Prostate gland (tissue), 2 donors: Measurements from ENCODE around the gene PCNT. TPM values are rescaled to one million over a fixed set of nuclear protein-coding genes. Genes with fewer than 3 reads are reported as not detected.
A peak's percentile ranks its signal among the peaks of the same experiment; 100 is the strongest.
"Not testable (repeated sequence)": the region's sequence is repeated elsewhere in the genome, so short reads cannot be mapped to it uniquely, and the experiment has no call there.

Experiments
- DNase-seq: peaks from one replicate; pipeline ENCODE4 v3.0.0-alpha.2; 2019; ENCODE audit warnings: low spot score
- H3K27ac ChIP-seq, 2 donors: fragments of 200-600 bp; sonication (generic); 2 replicates each; pipeline ENCODE4 v1.5.1; 2017 to 2019
- H3K27me3 ChIP-seq: fragments of 200-600 bp; sonication (generic); replicated peaks from 2 replicates; pipeline ENCODE4 v1.5.1; 2019; ENCODE audit not compliant: insufficient read depth
- H3K36me3 ChIP-seq, 2 donors: fragments of 200-600 bp; sonication (generic); 1 replicate in 1 of 2; 2 replicates in 1 of 2; pipeline versions ENCODE4 v1.5.1 to v1.8.1; 2017 to 2019
- H3K4me1 ChIP-seq: fragments of 200-600 bp; sonication (generic); replicated peaks from 2 replicates; pipeline ENCODE4 v1.5.1; 2019
- H3K4me3 ChIP-seq, 2 donors: fragments of 200-600 bp; sonication (generic); 2 replicates each; pipeline ENCODE4 v1.5.1; 2017 to 2019
- H3K9me3 ChIP-seq: fragments of 200-600 bp; sonication (generic); 2 replicates; pipeline ENCODE4 v1.5.1; 2017
- POLR2A ChIP-seq: fragments of 450-650 bp; IDR thresholded peaks from one replicate; pipeline ENCODE4 v1.6.1; 2016; ENCODE audit warnings: antibody characterized with exemption, mild to moderate bottlenecking
- POLR2AphosphoS5 ChIP-seq: sonication (generic); formaldehyde crosslinking; IDR thresholded peaks from one replicate; pipeline ENCODE4 v1.6.1; 2017; ENCODE audit warnings: antibody characterized with exemption
- WGBS: methylation state at CpG from one replicate; pipeline ENCODE4 v1.1.5; 2018; 5-methylcytosine and 5-hydroxymethylcytosine counted together
- intact Hi-C: fragments of 100-400 bp; cut with DNase I; formaldehyde crosslinking; loops from one replicate; pipeline ENCODE4 v1.14.2; 2022
- total RNA-seq, 2 donors: library from RNA; depleted of rRNA; stranded (reverse); fragments of >200 nt; gene quantifications; one replicate each; pipeline ENCODE4 v1.1.0, GENCODE V29; 2016
- TF ChIP-seq, protein P1 (sequence below), 4 experiments: fragments of 200-600 bp in 2 of 4; fragments of 450-650 bp in 2 of 4; sonication (generic) in 2 of 4; IDR thresholded peaks; 1 replicate in 3 of 4; 2 replicates in 1 of 4; pipeline ENCODE4 v1.5.1; 2016 to 2019; ENCODE audit warnings: antibody characterized with exemption in 4 of 4, mild to moderate bottlenecking in 2 of 4, moderate library complexity in 2 of 4

PCNT gene
- total RNA-seq, 2 donors from 2014 or later: 33.8 to 70.9 TPM

- H3K4me1 ChIP-seq: no peaks in the 10 kb centered on the region
Measured at GRCh38 chr21:46459024-46459355, 135.0 kb downstream of the PCNT start.

GRCh38 chr21:46459356-46460112 is 135.6 kb downstream of the PCNT start:
- no peaks in the 10 kb centered on the region for H3K27me3 ChIP-seq
- TF ChIP-seq POLR2AphosphoS5: no peak
- TF ChIP-seq, protein P1, sequence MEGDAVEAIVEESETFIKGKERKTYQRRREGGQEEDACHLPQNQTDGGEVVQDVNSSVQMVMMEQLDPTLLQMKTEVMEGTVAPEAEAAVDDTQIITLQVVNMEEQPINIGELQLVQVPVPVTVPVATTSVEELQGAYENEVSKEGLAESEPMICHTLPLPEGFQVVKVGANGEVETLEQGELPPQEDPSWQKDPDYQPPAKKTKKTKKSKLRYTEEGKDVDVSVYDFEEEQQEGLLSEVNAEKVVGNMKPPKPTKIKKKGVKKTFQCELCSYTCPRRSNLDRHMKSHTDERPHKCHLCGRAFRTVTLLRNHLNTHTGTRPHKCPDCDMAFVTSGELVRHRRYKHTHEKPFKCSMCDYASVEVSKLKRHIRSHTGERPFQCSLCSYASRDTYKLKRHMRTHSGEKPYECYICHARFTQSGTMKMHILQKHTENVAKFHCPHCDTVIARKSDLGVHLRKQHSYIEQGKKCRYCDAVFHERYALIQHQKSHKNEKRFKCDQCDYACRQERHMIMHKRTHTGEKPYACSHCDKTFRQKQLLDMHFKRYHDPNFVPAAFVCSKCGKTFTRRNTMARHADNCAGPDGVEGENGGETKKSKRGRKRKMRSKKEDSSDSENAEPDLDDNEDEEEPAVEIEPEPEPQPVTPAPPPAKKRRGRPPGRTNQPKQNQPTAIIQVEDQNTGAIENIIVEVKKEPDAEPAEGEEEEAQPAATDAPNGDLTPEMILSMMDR (IDR thresholded peaks at IDR 0.05): no peak
- no peak for TF ChIP-seq POLR2A
- H3K4me3 ChIP-seq: peak overlapping the region; percentile 97 to 99
- no peaks in the 10 kb centered on the region for H3K4me1 ChIP-seq
- 1% methylated on average over 19 of the region's 41 CpGs for WGBS
- intact Hi-C loops: loop anchor here (5.0 kb wide), 1 partner anchor 132 kb away; a partner anchor contains a TSS
- H3K36me3 ChIP-seq: no peaks in the 10 kb centered on the region
- H3K27ac ChIP-seq: peak overlapping the region; percentile 86 to 87
- no peaks in the 10 kb centered on the region for H3K9me3 ChIP-seq
- peak; percentile 31 for DNase-seq

More at GRCh38 chr21:46459024-46459355, 135.0 kb downstream of the PCNT start:
- 0% methylated on average over 36 of the region's 36 CpGs for WGBS
- H3K27ac ChIP-seq: peak overlapping the region; percentile 86 to 87
- H3K4me3 ChIP-seq: peak overlapping the region; percentile 97 to 99
- DNase-seq: no peak
- H3K36me3 ChIP-seq: no peaks in the 10 kb centered on the region
- H3K27me3 ChIP-seq: no peaks in the 10 kb centered on the region
- intact Hi-C loops: loop anchor here (5.0 kb wide), 1 partner anchor 132 kb away; a partner anchor contains a TSS
- TF ChIP-seq, protein P1 (IDR thresholded peaks at IDR 0.05): no peak
- TF ChIP-seq POLR2A (no peak), POLR2AphosphoS5 (no peak)
- H3K9me3 ChIP-seq: no peaks in the 10 kb centered on the region

DNA sequence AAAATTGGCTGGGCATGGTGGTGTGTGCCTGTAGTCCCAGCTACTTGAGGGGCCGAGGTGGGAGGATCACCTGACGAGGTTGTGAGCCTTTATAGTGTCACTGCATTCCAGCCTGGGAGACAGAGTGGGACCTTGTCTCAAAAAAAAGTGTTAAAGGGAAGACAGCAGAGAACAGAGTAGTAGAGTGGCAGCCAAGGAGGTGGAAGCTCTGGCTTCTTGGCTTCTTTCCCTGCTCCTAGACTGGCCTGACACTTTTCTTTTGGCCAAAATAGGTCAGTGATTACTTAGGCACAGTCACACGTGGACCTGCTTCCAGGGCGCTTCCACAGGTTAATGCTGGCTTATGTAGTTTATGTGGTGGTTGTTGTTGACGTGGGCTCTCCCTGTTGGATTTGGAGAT is 138.0 kb downstream of the PCNT start:
- Histone ChIP-seq H3K9me3 (no peaks in the 10 kb centered on the region), H3K27me3 (no peaks in the 10 kb centered on the region), H3K4me3 (no peak overlapping the region), H3K27ac (no peak overlapping the region), H3K36me3 (no peaks in the 10 kb centered on the region), H3K4me1 (no peaks in the 10 kb centered on the region)
- no peak for DNase-seq
- intact Hi-C loops: no loop called here
- 48% methylated on average over 5 of the region's 5 CpGs for WGBS
- TF ChIP-seq POLR2A (no peak), POLR2AphosphoS5 (no peak)
- TF ChIP-seq, protein P1 (IDR thresholded peaks at IDR 0.05): no peak

DNA sequence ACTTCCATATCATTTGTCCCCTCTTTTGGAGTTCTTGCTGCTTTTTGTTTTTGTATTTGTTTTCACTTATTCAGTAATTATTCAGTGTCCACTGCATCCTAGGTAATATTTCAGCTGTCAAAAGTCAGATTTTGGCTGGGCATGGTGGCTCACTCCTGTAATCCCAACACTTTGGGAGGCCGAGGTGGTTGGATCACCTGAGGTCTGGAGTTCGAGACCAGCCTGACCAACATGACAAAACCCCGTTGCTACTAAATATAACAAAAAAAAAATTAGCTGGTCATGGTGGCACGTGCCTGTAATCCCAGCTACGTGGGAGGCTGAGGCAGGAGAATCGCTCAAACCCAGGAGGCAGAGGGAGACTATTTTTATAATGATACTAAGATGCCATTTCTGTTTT is 141.2 kb downstream of the PCNT start:
- H3K27me3 ChIP-seq, H3K27ac ChIP-seq, H3K36me3 ChIP-seq, intact Hi-C loops, DNase-seq, H3K4me1 ChIP-seq, H3K4me3 ChIP-seq, H3K9me3 ChIP-seq: not testable (repeated sequence)
- 92% methylated on average over 6 of the region's 6 CpGs for WGBS

DNA sequence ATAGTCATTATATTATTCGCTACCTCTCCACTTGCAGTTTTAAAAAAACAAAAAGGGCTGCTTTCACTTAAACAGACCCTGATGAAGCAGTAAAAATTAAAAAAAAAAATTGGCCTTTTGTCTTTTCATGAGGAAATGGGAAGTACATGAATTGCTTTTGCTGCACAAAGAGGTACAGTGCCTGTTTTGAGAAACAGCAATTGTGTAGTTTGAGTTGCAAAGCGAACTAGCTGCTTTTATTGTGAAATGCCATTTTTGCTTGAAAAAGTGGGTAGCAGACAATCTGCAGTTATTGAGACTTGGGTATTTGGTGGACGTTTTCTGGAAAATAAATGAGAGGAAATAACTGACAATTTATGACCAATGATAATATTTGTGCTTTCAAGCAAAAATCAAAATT is 141.7 kb downstream of the PCNT start:
- Histone ChIP-seq H3K9me3 (no peaks in the 10 kb centered on the region), H3K27ac (no peak overlapping the region), H3K27me3 (no peaks in the 10 kb centered on the region), H3K4me3 (no peak overlapping the region), H3K4me1 (no peaks in the 10 kb centered on the region), H3K36me3 (no peaks in the 10 kb centered on the region)
- intact Hi-C loops: no loop called here
- no peak for TF ChIP-seq POLR2AphosphoS5
- TF ChIP-seq POLR2A: no peak
- TF ChIP-seq, protein P1 (IDR thresholded peaks at IDR 0.05): no peak
- DNase-seq: no peak
- WGBS: 88% methylated on average over 3 of the region's 3 CpGs
